KMS-11 (cell line): Measurements from ENCODE around the gene CEACAM19.

ENCODE experiments used
- H2AFZ ChIP-seq: fragments of 200-600 bp; sonication (generic); 2 replicates; pipeline ENCODE4 v1.6.1; 2016; ENCODE audit warnings: antibody characterized with exemption, mixed run types, low read depth
- H3K27ac ChIP-seq: fragments of 200-600 bp; sonication (generic); 2 replicates; pipeline ENCODE4 v1.6.1; 2016; ENCODE audit warnings: mild to moderate bottlenecking, mixed run types
- H3K27me3 ChIP-seq: fragments of 200-600 bp; sonication (generic); 2 replicates; pipeline ENCODE4 v1.6.1; 2017; ENCODE audit warnings: mild to moderate bottlenecking, low read depth, mixed run types, moderate library complexity; ENCODE audit not compliant: insufficient read depth
- H3K36me3 ChIP-seq: fragments of 200-600 bp; sonication (generic); 2 replicates; pipeline ENCODE4 v1.6.1; 2017; ENCODE audit warnings: mild to moderate bottlenecking, mixed run types; ENCODE audit not compliant: insufficient read depth
- H3K4me1 ChIP-seq: fragments of 200-600 bp; sonication (generic); 2 replicates; pipeline ENCODE4 v1.6.1; 2016; ENCODE audit warnings: mild to moderate bottlenecking, low read depth, mixed run types; ENCODE audit not compliant: poor library complexity, severe bottlenecking
- H3K4me2 ChIP-seq: fragments of 200-600 bp; sonication (generic); 2 replicates; pipeline ENCODE4 v1.7.0; 2016; ENCODE audit warnings: mild to moderate bottlenecking, mixed run types
- H3K4me3 ChIP-seq: fragments of 200-600 bp; sonication (generic); IDR thresholded peaks from 2 replicates; pipeline ENCODE4 v1.6.1; 2017; ENCODE audit warnings: low read depth, low read length, mixed read lengths; ENCODE audit not compliant: insufficient read depth
- H3K79me2 ChIP-seq: fragments of 200-600 bp; sonication (generic); 2 replicates; pipeline ENCODE4 v1.6.1; 2016; ENCODE audit warnings: low read depth, mixed run types; ENCODE audit not compliant: insufficient read depth
- H3K9ac ChIP-seq: fragments of 200-600 bp; sonication (generic); 2 replicates; pipeline ENCODE4 v1.6.1; 2016; ENCODE audit warnings: mild to moderate bottlenecking, mixed run types
- H4K20me1 ChIP-seq: fragments of 200-600 bp; sonication (generic); 2 replicates; pipeline ENCODE4 v1.6.1; 2016; ENCODE audit warnings: mild to moderate bottlenecking, mixed run types; ENCODE audit not compliant: insufficient read depth
- TF ChIP-seq, protein P1 (sequence below): fragments of 200-600 bp; sonication (generic); conservative IDR thresholded peaks from 2 replicates; pipeline ENCODE4 v1.6.1; 2017; ENCODE audit warnings: low read depth, mild to moderate bottlenecking, antibody characterized with exemption, low read length, moderate library complexity, mixed read lengths

CEACAM19 gene

DNA sequence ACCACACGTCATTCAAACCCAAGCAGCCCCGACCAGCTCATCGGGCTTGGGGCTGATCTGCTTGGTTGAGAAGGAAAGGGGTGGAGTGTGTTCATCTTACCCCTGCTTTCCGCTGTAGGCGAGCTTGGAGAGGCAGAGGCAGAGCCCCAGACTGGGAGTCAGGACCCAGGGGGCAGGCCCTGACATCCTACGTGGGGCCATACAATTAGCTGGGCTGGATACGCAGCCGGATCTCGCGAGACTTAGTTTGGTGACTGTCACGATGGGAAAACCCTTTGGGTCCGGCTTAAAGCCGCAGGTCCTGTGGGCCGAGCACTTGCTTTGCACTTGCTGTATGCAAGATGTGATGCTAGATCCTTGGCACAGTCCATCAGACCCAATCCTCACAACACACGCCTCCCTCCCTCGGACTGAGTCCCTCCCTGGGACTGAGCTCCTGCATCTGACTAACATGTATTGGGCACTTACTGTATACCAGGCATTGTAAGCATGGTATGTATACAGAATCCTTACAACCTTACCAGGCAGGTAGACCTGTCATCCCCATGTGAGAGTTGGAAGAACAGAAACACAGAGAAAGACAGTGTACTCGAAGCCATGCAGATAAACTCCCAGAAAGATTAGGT lies 31.4 kb downstream of the CEACAM19 start:
- H4K20me1 ChIP-seq = no peaks in the 10 kb centered on the region
- peaks cover 24% of the 10 kb centered on the region for H3K4me1 ChIP-seq
- H2AFZ ChIP-seq = no peak overlapping the region
- H3K4me3 ChIP-seq = no peak overlapping the region
- no peak overlapping the region for H3K9ac ChIP-seq
- H3K27ac ChIP-seq = no peak overlapping the region
- no peaks in the 10 kb centered on the region for H3K79me2 ChIP-seq
- TF ChIP-seq, protein P1, sequence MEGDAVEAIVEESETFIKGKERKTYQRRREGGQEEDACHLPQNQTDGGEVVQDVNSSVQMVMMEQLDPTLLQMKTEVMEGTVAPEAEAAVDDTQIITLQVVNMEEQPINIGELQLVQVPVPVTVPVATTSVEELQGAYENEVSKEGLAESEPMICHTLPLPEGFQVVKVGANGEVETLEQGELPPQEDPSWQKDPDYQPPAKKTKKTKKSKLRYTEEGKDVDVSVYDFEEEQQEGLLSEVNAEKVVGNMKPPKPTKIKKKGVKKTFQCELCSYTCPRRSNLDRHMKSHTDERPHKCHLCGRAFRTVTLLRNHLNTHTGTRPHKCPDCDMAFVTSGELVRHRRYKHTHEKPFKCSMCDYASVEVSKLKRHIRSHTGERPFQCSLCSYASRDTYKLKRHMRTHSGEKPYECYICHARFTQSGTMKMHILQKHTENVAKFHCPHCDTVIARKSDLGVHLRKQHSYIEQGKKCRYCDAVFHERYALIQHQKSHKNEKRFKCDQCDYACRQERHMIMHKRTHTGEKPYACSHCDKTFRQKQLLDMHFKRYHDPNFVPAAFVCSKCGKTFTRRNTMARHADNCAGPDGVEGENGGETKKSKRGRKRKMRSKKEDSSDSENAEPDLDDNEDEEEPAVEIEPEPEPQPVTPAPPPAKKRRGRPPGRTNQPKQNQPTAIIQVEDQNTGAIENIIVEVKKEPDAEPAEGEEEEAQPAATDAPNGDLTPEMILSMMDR = no peak
- H3K36me3 ChIP-seq = no peaks in the 10 kb centered on the region
- no peaks in the 10 kb centered on the region for H3K27me3 ChIP-seq
- no peak overlapping the region for H3K4me2 ChIP-seq

DNA sequence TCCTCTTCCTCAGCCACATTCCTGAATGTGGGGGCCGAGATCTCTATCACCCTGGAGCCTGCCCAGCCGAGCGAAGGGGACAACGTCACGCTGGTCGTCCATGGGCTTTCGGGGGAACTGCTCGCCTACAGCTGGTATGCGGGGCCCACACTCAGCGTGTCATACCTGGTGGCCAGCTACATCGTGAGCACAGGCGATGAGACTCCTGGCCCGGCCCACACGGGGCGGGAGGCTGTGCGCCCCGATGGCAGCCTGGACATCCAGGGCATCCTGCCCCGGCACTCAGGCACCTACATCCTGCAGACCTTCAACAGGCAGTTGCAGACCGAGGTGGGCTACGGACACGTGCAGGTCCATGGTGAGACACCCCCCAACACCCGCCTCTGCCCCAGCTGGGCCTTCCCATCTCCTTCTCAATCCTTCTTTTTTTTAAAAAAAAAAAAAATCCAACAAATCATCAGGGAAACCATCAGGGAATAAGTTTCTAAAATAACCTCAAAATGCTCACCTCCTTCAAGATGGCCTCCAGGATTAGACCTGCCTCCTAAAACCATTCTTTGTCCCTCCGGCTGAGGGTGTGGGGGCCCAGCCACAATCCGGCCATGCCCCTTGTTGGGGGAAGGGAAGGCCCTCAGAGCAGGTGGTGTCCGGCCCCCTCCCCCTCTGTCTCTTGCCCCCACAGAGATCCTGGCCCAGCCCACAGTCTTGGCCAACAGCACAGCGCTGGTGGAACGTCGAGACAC lies 32.2 kb downstream of the CEACAM19 start:
- Histone ChIP-seq H3K4me1 (peaks cover 24% of the 10 kb centered on the region), H3K79me2 (no peaks in the 10 kb centered on the region), H2AFZ (no peak overlapping the region), H3K9ac (no peak overlapping the region), H3K27me3 (no peaks in the 10 kb centered on the region), H3K4me2 (no peak overlapping the region), H3K4me3 (no peak overlapping the region), H3K27ac (no peak overlapping the region), H3K36me3 (no peaks in the 10 kb centered on the region), H4K20me1 (no peaks in the 10 kb centered on the region)
- TF ChIP-seq, protein P1 = no peak

DNA sequence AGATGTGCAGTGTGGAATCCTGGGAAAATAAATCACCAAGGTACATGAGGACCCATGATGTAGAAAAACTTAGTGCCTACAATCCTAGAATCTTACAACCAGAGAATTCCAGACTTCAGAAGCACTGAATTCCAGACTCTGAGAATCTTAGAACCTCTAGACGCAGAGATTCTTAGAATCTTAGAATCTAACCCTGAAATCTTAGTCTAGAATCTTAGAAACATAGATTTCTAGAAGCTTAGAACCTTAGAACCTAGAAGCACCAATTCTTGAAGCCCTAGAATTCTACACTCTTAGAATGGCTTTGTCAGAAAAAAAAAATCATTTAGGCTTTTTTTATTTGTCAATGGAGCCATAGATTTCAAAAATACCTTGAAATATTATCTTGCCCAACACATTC lies 33.7 kb downstream of the CEACAM19 start:
- no peak overlapping the region for H3K4me3 ChIP-seq
- H2AFZ ChIP-seq = no peak overlapping the region
- no peak overlapping the region; the same call in 1 of the 2 replicates for H3K27ac ChIP-seq
- peaks cover 18% of the 10 kb centered on the region for H3K4me1 ChIP-seq
- H3K4me2 ChIP-seq = no peak overlapping the region
- no peak overlapping the region for H3K9ac ChIP-seq
- H3K79me2 ChIP-seq = no peaks in the 10 kb centered on the region
- TF ChIP-seq, protein P1 = no peak
- H4K20me1 ChIP-seq = no peaks in the 10 kb centered on the region
- no peaks in the 10 kb centered on the region for H3K36me3 ChIP-seq
- no peaks in the 10 kb centered on the region for H3K27me3 ChIP-seq

DNA sequence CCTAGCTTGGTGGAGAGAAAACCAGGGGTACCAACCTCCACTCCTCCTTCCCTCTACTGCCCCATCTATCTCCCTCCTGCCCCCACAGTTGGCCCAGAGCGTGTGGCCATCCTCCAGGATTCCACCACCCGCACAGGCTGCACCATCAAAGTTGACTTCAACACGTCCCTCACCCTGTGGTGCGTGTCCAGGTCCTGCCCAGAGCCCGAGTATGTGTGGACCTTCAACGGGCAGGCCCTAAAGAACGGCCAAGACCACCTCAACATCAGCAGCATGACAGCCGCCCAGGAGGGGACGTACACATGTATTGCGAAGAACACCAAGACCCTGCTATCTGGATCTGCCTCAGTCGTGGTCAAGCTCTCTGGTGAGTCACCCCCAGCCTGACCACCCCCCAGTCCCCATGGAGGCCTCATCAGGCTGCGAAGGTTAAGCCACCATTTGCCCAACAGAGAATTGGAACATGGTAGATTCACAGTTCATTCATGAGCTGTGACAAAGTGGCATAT lies 34.3 kb downstream of the CEACAM19 start:
- Histone ChIP-seq H3K27me3 (no peaks in the 10 kb centered on the region), H3K36me3 (no peaks in the 10 kb centered on the region), H3K79me2 (no peaks in the 10 kb centered on the region), H4K20me1 (no peaks in the 10 kb centered on the region), H3K4me1 (peaks cover 14% of the 10 kb centered on the region), H2AFZ (no peak overlapping the region), H3K4me2 (no peak overlapping the region), H3K4me3 (no peak overlapping the region), H3K9ac (no peak overlapping the region), H3K27ac (no peak overlapping the region)
- TF ChIP-seq, protein P1 = no peak
